ENCODE data around the gene BCAS1. TPM values are rescaled to one million over a fixed set of nuclear protein-coding genes. Genes with fewer than 3 reads are reported as not detected.

BCAS1 gene
- total and polyA plus RNA-seq, 10 donors, result 0.23 to 1.3 (median 0.55) TPM; not detected in 2

DNA sequence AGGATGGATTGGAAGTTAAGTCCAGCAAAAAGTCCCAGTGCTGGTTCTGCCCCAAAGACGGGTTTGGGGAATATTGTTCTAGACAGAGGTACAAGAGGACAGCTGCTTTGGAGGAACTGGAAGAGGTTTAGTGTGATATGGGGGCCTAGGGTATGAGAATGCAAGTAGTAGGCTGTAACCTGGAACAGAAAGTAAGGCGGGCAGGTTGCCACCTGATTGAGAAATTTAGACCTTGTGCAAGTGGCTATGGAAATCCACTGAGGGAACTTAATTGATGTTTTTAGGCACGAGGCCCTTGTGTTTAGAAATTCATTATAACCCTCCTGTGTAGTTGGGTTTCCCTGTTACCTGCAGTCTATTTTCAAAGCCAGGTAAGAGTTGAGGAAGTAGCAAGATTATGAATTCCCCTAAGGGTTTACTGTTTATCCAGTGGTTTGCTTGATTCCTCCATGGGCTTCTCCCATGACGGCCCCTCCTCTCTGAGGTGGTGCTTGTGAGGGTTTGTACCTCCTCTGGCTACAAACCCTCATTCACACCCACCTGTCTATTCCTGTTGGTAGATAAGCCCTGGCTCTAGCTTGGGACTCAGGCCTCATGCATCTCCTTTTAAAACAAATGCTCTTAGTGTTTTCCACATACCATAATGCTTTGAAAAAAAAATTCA is 42.0 kb upstream of the BCAS1 start:
- Histone ChIP-seq H3K9me3 (no peaks in the 10 kb centered on the region), H3K27ac (no peak overlapping the region), H3K27me3 (replicated peaks in 1 of 7) (no peaks in the 10 kb centered on the region), H3K4me1 (peaks cover 0 to 10% (median 0%) of the 10 kb centered on the region in 6 donors), H3K4me3 (no peak overlapping the region), H3K36me3 (no peaks in the 10 kb centered on the region)
- TF ChIP-seq CTCF (IDR thresholded peaks at IDR 0.05 in 8 of 11, conservative IDR thresholded peaks at IDR 0.05 in 3 of 11) (no peak), POLR2A (IDR thresholded peaks at IDR 0.05) (no peak)
- WGBS, 5 donors, result 60 to 88% (median 75%) methylated on average over 4 of the region's 4 CpGs
- DNase-seq, result no peak
- intact Hi-C loops (cut with DNase I; ENCODE audit: low total_unique reads), result no loop called here

DNA sequence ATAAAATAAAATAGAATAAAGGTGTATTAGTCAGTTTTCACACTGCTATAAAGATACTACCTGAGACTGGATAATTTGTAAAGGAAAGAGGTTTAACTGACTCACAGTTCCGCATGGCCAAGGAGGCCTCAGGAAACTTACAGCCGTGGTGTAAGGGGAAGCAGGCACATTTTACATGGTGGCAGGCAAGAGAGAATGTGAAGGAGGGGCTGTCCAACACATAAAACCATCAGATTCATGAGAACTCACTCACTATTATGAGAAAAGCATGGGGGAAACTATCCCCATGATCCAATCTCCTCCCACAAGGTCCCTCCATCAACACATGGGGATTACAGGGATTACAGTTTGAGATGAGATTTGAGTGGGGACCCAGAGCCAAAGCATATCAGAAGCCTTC is 41.1 kb upstream of the BCAS1 start:
- Histone ChIP-seq H3K4me3 (no peak overlapping the region), H3K4me1 (peaks cover 0 to 10% (median 0%) of the 10 kb centered on the region in 6 donors), H3K27me3 (replicated peaks in 1 of 7) (no peaks in the 10 kb centered on the region), H3K9me3 (no peaks in the 10 kb centered on the region), H3K27ac (no peak overlapping the region), H3K36me3 (no peaks in the 10 kb centered on the region)
- DNase-seq, result no peak
- 66 to 88% (median 74%) methylated on average over 2 of the region's 2 CpGs for WGBS, 5 donors
- TF ChIP-seq POLR2AphosphoS5 (IDR thresholded peaks at IDR 0.05), result no peak
- no peak for TF ChIP-seq POLR2A (IDR thresholded peaks at IDR 0.05)
- no peak for TF ChIP-seq CTCF (IDR thresholded peaks at IDR 0.05 in 8 of 11, conservative IDR thresholded peaks at IDR 0.05 in 3 of 11)
- intact Hi-C loops (cut with DNase I; ENCODE audit: low total_unique reads), result no loop called here

GRCh38 chr20:54110457-54110856 is 40.1 kb upstream of the BCAS1 start:
- H3K9me3 ChIP-seq, result no peaks in the 10 kb centered on the region
- no peak overlapping the region for H3K27ac ChIP-seq
- no peaks in the 10 kb centered on the region for H3K27me3 ChIP-seq (replicated peaks in 1 of 7)
- DNase-seq, result no peak
- intact Hi-C loops (cut with DNase I; ENCODE audit: low total_unique reads), result no loop called here
- H3K4me3 ChIP-seq, result no peak overlapping the region
- H3K36me3 ChIP-seq, result no peaks in the 10 kb centered on the region
- 53 to 75% (median 57%) methylated on average over 3 of the region's 3 CpGs for WGBS, 5 donors
- H3K4me1 ChIP-seq, result peaks cover 0 to 7% (median 0%) of the 10 kb centered on the region in 6 donors
- no peak for TF ChIP-seq CTCF (IDR thresholded peaks at IDR 0.05 in 8 of 11, conservative IDR thresholded peaks at IDR 0.05 in 3 of 11)
- no peak for TF ChIP-seq POLR2A (IDR thresholded peaks at IDR 0.05)
- TF ChIP-seq POLR2AphosphoS5 (IDR thresholded peaks at IDR 0.05), result no peak

- H3K4me3 ChIP-seq, result no peak overlapping the region
- DNase-seq, result no peak
- intact Hi-C loops (cut with DNase I; ENCODE audit: low total_unique reads), result no loop called here
- no peak overlapping the region for H3K27ac ChIP-seq
- no peaks in the 10 kb centered on the region for H3K36me3 ChIP-seq
- peaks cover 0 to 3% (median 0%) of the 10 kb centered on the region in 6 donors for H3K4me1 ChIP-seq
- H3K27me3 ChIP-seq (replicated peaks in 1 of 7), result no peaks in the 10 kb centered on the region
- no peaks in the 10 kb centered on the region for H3K9me3 ChIP-seq
- no peak for TF ChIP-seq CTCF (IDR thresholded peaks at IDR 0.05 in 8 of 11, conservative IDR thresholded peaks at IDR 0.05 in 3 of 11)
- TF ChIP-seq POLR2A (IDR thresholded peaks at IDR 0.05), result no peak
- TF ChIP-seq POLR2AphosphoS5 (IDR thresholded peaks at IDR 0.05), result no peak
Measured at GRCh38 chr20:54110041-54110440, 39.6 kb upstream of the BCAS1 start.
